GM19099 (cell line): ENCODE measurements around the gene CSRP2.

Experiments
- POLR2A ChIP-seq: IDR thresholded peaks from 3 replicates; pipeline ENCODE4 v1.6.1; 2011; ENCODE audit warnings: low read depth; ENCODE audit not compliant: insufficient read length; ENCODE audit errors: extremely low read depth

The CSRP2 gene

GRCh38 chr12:76878899-76879709 is at the start of gene CSRP2:
Gene CSRP2 (minus strand): TSS chr12:76879019. CDS start chr12:76866260, 12,759 bp downstream.
- TF ChIP-seq POLR2A, result peak; percentile 55

- TF ChIP-seq POLR2A, result no peak
Observed at GRCh38 chr12:76927170-76927784, 48.5 kb upstream of the CSRP2 start.

GRCh38 chr12:76925135-76925534 is 46.3 kb upstream of the CSRP2 start:
- no peak for TF ChIP-seq POLR2A

- TF ChIP-seq POLR2A, result no peak
Observed at GRCh38 chr12:76922866-76923265, 44.0 kb upstream of the CSRP2 start.

GRCh38 chr12:76921891-76922664 is 43.3 kb upstream of the CSRP2 start:
- TF ChIP-seq POLR2A, result no peak

- no peak for TF ChIP-seq POLR2A
Observed at GRCh38 chr12:76921100-76921471, 42.3 kb upstream of the CSRP2 start.

- no peak for TF ChIP-seq POLR2A
Observed at GRCh38 chr12:76920172-76921099, 41.6 kb upstream of the CSRP2 start.

GRCh38 chr12:76919383-76920171 is 40.8 kb upstream of the CSRP2 start:
- TF ChIP-seq POLR2A, result no peak

- TF ChIP-seq POLR2A, result no peak
Observed at GRCh38 chr12:76916170-76916540, 37.3 kb upstream of the CSRP2 start.

- no peak for TF ChIP-seq POLR2A
Observed at GRCh38 chr12:76915361-76916169, 36.7 kb upstream of the CSRP2 start.

- no peak for TF ChIP-seq POLR2A
Observed at GRCh38 chr12:76914102-76914859, 35.5 kb upstream of the CSRP2 start.

- no peak for TF ChIP-seq POLR2A
Observed at GRCh38 chr12:76909290-76909689, 30.5 kb upstream of the CSRP2 start.

- TF ChIP-seq POLR2A, result no peak
Observed at GRCh38 chr12:76908303-76909017, 29.6 kb upstream of the CSRP2 start.
